Stimulated activated naive CD4-positive, alpha-beta T cell treated with Interleukin-2 at 50 U/mL for 16 hours (primary cell): ENCODE data around the gene CLASP2.

Experiments
- DNase-seq: peaks from one replicate; lab custom pipeline; 2025; lab: John Stamatoyannopoulos, UW

CLASP2 gene

DNA sequence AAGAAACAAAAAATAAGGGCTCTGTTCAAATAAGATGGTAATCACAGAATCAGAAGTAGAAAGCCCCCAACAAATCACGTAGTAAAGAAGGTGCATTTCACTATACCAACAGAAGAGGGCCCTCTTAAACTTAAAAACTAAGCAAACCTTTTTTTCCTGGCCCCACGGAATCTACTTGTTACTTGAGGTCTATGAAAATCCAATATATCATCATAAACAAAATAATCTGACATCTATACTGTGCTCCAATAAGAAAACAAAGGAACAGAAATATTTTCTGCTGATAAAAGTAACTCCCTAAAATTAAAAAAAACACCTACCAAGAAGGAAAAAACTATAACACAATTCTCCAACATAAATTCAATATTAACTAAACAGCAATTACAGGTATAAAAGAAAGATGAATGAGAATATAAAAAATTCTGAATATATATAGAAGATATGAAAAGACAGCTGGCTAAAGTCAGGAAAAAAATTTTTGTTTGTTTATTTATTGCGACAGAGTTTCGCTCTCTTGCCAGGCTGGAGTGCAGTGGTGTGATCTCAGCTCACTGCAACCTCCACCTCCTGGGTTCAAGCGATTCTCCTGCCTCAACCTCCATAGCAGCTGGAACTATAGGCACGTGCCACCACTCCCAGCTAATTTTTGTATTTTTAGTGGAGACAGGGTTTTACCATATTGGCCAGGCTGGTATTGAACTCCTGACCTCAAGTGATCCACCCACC is 81.8 kb downstream of the CLASP2 start:
- DNase-seq, result no peak

DNA sequence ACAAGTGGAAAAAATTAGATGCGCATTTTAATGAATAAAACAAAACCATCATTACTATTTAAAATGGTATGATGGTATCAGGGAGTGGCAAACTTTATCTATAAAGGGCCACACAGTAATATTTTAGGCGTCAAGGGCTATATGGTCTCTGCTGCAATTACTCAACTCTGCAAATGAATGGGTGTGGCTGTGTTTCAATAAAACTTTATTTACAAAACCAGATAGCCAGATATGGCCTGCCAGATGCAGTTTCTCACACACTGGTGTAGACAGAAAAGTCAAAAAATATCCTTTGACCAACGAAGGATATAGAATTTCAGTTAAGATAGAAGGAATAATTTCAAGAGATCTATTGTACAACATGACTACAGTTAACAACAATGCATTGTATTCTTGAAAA is 83.8 kb downstream of the CLASP2 start:
- no peak for DNase-seq

DNA sequence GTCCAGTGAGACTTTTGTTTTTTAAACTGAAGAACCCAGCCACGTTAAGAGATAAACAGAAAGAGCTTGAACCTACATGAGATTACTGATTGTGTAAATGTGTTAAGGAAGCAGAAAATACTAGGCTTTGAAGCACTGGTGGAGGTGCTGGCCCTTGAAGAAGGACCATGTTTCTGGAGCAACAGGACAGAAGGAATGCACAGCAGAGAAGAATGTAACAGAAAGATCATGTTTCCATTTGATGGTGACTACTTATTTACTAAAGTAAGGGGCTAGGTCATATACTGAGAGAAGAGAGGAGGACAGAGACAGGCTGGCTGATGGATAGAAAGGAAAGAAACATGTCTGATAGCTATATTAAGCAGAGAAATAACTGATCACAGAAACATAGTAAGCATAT is 88.8 kb downstream of the CLASP2 start:
- DNase-seq, result no peak

DNA sequence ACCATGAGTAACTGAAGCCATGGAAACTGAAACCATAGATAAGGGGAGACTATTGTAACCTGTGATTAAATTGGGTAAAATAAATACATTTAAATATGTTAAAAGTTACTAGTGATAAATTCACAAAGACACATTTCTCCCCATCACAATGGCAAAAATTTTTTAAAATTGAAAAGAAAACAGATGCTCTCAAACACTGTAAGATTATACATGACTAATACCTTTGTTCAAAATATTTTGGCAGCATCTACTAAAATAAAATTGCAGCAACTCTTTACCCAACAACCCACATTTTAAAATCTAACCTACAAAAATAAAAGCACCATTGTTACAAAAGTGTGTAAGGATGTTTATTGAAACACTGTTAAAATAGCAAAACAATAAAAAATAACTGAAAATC is 93.3 kb downstream of the CLASP2 start:
- no peak for DNase-seq

DNA sequence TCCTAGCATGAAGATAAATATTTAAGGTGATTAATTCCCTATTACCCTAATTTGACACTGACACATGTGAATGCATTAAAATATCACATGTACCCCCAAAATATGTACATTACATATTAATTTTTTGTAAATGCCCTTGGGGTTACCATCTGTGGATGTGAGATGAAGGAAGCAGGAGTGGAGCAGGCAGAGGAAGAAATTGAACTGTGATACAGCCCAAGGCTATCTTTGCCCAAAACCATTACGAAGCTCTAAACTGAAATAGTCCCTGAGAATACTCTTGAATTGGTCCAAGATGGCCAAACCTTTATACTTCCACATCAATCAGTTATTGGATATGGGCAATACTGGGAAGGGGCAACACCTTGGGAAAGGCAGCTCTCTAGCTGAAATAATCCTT is 105.0 kb downstream of the CLASP2 start:
- DNase-seq, result no peak

DNA sequence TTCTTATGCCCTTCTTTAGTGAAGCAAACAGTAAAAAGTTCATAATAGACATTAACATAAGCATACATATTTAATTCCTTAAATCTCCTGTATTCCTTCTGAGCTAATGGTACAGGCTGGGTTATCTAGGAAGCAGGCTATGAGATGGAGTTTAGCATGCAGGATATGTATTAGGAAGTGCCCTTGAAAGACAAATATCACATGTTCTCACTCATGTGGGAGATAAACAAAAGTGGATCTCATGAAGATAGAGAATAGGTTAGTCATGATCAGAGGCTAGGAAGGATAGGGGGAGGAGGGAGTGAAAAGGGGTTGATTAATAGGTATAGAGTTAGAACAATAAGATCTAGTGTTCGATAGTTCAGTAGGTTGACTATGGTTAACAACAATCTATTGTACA is 105.4 kb downstream of the CLASP2 start:
- DNase-seq, result no peak

DNA sequence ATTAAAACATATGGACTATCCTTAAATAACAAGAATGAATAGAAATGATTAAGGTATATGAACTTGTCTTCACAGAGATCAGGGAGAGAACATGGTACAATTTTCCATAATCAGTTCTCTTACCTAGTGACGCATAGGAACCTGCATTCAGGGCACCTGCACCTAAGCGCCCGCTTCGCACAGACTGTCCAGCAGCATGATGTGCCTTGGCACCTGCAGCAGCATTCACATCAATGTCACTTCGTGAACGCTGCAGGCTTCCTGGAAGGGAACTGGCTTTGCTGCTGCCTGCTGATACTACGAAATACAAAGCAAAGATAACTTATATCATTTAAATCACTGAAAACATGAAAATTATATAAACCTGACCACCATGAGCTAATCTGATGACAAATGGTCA is 115.2 kb downstream of the CLASP2 start:
- no peak for DNase-seq

DNA sequence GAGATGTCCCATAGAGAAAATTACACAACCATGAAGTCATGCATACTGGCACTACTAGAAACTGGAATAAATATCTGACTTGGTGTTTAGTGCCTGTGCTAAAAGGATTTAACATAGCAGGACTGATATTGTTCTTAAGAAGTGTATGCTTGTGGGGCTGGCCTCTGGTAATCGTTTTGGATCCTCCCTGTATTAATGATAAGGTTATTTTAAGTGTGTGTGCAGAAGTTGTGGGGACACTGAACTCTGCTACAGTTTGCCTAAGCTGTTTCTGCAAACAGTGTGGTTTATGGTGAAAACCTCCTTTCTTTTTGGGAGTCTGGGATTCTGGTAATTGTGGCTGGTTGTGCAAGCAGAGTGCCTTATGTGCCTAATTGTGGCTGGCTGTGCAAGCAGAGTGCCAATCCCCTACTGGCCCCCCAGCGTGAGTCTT is 120.8 kb downstream of the CLASP2 start:
- DNase-seq, result no peak

DNA sequence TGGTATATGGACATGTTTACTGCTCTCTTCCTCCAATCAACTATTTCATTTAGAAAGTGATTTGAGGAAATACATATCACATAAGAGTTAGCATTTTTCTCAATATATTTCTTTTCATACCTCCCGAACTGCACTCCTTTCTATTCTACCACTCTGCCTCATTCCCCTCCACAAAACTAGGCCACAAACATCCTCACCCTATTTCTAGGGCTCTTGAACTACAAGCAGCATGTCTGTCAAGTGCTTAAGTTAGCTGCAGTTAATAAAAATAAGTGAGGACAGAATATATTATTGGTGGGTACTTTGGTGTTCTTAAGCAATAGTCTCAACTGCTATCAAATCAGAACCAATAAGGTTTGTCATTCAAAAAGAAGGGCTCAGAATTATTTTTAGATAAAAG is 125.1 kb downstream of the CLASP2 start:
- DNase-seq, result no peak

DNA sequence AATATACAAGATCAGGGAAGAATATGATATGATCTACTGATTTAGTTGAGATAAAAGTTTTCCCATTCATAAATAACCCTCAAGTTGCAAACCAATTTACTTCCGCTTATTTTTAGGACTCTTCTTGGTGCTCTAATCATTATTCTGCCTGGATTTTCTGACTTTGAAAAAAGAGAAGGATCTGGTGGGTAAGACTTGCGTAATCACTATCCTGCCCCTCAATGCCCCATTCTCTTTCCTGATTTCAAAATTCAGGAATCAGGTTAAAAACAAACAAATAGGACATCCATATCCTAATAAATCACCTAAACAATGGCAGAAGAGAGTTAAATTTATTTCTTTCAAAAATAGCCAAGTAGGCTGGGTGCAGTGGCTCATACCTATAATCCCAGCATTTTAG is 127.5 kb downstream of the CLASP2 start:
- no peak for DNase-seq

DNA sequence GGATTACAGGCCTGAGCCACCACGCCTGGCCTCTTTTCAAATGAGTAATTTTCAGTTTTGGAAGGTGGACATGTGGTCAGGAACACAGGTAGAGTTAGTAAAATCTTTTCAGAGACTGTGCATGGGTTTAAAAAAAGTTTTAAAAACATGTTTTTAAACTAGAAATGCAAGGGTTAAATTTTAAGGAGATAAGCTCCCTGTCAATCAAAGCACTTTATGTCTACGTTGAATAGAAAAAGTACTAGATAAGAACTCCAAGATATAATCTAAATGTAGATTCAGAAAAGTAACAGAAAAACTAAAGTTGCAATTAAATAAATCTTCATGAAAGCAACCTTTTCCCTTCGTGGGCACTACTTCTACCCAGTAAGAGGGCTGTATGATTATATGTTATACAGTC is 131.7 kb downstream of the CLASP2 start:
- DNase-seq, result no peak

DNA sequence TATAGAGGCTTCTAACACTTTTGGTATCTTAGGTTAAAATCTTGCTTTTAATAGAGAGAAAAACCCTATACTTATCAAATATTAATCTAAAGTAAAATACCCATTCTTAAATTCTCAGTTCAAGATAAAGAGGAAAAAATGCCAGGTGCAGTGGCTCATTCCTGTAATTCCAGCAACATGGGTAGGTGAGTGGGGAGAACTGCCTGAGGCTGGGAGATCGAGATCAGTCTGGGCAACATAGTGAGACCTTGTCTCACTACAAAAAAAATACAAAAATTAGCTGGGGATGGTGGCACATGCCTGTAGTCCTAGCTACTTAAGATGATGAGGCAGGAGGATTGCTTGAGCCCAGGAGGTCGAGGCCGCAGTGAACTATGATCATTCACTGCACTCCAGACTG is 135.8 kb downstream of the CLASP2 start:
- no peak for DNase-seq

DNA sequence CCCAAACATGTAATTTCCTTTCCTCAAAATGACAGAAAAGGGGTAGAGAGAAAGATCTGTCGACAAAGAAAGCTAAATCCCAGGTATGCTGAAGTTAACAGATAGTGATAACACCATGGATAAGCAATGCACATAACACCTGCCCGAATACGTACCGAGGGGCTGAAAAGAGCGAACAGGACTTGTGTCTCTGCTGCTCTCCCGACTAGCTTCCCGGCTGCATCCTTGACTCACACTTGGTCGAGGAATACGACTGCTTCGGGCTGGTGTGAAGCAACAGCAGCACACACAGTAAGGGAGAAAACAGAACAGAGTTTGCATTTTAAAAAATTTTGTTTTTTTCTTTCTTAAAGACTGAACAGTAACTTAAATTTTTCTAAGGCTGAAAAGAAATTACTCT is 136.4 kb downstream of the CLASP2 start:
- DNase-seq, result no peak

DNA sequence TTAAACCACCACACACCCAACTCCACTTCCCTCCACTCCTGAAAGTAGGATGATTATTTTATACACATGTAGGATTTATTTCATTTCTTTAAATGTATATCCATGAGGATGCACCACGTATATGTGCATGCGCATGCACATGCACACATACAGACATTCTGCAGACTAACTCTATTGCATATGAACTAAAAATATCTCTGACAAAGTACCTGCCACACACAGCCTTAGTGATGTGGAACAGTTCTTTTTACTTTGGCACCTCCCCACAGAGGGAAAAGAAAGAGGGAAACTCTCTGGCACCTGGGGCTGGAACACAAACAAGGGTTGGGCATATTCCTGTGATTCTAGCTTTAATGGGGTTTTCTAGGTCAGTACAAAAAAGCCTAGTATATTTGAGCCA is 138.2 kb downstream of the CLASP2 start:
- DNase-seq, result no peak

DNA sequence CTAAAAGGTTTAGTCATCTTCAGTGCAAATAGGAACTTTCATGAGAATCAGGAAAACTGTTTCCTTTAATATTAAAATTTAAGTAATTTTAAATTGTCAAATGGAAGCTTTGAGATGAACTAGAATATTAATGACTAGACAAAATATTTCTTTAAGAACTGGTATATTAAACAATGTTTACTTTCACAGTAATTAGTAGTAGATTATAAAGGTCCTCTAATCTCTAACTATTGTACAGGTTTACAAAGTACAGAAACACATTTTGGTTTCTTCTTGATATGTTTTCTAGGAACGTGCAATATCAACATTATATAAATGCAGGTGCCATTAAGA is 138.9 kb downstream of the CLASP2 start:
- DNase-seq, result no peak

DNA sequence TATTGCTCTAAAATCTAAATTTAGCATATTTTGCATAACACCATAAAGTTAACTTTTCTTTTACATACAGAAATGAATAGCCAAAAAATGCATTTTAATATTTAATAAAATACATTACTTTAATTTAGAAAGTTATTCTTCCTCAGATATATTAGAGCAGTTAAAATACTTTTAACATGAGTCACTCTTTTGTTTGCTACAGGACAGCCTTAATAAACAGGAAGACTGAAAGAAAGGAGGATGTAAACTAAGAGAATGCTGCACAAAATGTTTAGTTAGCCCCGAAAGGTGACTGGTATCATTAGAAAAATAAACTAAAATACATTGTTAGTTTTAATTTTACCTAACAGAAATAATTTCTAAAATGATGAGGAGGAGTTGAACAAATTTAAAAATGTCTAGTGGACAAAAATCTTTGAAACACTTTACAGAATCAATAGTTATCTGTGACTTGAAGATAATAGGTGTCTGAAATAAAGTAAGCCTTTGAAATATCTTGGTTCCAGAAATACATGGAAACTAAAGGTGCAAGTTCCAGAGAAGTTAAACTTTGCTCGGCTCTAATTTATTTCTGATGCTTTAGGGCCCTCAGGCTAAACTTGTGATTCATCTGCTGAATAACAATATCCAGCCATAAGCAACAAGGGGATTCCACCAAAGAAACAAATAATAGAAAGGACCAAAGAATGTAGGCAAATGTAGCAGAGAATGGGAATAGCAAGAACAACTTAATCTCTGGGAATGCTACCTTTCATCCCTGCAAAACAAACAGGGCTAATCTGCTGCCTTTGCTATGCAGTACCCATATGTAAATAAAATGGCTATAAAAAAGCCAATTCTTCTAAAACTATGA is 139.5 kb downstream of the CLASP2 start:
- no peak for DNase-seq

DNA sequence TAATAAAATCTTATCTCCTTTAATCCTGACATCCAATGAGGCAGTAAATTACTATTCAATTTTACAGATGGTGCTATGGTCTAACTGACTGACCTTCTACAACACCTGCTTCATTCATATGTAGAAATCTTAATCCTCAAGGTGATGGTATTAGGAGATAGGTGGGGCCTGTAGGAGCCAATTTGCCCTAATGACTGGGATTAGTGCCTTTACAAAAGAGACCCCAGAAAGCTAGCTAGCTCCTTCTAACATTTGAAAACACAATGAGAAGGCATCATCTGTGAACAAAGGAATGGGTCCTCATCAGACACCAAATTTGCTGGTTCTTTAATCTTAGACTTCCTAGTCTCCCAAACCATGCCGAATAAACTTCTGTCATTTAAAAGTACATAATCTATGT is 140.5 kb downstream of the CLASP2 start:
- no peak for DNase-seq

DNA sequence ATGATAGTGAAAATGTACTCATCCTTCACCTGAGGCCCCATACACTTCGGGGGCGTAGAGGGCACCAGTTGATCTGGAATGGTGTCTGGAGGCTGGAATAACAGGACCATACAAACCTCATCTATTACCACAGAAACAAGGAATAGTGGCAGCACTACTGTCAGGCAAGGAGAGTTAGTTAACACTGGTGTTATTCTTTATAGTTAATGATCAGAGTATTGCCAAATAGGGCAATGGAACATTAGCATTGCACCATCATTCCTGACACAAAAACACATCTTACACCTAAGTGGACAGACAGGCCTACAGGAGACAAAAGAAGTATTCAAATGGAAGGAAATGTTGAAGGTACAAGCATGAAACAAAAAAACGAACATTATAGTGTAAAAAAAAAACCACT is 140.9 kb downstream of the CLASP2 start:
- no peak for DNase-seq

DNA sequence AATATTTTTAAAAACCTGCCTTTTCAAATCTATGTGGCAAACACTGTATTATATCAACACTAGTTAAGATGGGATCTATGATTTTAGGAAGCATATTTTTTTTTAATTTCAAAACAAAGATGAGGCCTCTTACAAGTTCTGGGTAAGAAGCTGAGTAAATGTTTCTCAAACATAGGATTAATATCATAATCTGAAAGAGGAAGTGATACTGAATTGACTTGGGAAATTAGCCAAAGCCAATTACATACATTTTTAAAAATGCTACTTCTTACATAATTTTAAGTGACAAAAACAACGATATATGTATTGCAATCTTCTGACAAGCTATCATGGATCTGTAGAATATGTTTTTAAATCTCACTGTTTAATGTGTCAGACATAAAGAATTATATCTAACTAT is 142.7 kb downstream of the CLASP2 start:
- DNase-seq, result no peak

DNA sequence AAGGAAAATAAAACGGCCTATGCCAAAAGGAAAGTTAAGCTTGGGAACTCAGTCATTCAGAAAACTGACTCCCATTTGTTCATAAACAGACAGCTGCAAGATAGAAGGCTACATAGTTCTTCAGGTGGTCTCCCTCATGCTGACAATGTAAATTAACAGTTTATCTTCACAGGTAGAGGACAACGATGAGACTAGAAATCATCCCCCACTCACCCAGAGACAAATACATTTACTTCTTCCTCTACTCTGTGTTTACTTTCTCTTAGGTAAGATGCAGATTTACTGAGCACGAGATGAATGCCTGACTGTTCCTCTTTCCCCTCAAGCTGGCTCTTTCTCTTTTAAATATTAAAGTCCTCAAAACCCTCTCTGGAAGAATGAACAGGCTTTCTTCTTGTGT is 160.2 kb downstream of the CLASP2 start:
- DNase-seq, result no peak

DNA sequence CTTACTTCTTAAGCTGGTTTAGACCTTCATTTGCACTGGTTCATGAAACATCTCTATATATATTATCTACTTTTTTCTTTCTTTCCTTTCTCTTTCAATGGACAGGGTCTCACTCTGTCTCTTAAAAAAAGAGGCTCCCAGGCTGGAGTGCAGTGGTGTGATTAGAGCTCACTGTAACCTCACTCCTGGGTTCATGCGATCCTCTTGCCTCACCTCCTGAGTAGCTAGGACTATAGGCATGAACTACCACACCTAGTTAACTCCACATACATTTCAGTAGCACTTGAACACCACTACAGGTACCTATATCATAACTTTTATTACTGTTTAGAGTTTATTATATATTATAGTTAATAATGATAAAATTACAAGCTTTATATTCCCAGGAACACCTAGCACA is 160.8 kb downstream of the CLASP2 start:
- DNase-seq, result no peak

DNA sequence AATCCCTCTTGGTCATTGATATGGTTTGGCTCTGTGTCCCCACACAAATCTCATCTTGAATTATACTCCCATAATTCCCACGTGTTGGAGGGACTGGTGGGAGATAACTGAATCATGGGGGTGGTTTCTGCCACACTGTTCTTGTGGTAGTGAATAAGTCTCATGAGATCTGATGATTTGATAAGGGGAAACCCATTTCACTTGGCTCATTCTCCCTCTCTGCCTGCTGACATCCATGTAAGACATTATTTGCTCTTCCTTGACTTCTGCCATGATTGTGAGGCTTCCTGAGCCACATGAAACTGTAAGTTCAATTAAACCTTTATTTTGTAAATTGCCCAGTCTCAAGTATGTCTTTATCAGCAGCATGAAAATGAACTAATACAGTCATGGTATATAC is 171.0 kb downstream of the CLASP2 start:
- no peak for DNase-seq

DNA sequence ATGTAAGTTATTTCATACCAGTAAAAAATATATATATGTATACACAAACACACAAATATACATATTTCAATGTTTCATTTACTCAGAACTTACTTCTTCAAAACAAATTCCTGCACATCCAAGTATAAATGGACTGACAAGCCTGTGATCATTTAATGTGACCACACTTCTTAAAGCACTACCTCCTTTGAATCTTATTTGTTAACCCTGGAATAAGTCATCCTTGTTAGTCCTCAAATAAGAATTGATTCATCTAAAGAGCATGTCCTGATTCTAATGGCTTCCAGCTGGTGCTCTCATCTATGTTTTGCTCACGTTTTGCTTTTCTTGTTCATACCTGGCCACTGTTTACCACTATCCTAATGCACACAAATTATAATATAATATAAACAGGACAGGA is 173.9 kb downstream of the CLASP2 start:
- no peak for DNase-seq

DNA sequence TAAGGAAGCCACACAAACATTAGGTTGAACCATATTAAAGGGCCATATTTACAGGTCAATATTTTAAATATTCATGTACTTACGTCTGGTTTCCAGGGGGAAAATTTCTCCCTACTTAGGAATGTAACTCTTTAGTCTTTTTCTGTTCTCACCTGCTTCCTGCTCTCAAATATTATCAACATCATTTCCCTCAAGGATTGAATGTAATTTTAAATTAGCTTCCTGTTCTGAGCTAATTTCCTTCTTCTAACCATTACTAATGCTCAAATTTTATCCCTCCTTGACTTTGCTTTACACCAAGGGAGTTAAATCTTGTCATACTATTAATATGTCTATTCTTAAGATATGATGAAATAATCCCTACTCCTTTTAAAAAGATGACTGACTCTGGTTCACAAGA is 174.5 kb downstream of the CLASP2 start:
- no peak for DNase-seq
